NT2/D1 (cell line): ENCODE measurements around the gene ADGRA3.

Source experiments
- DNase-seq: peaks from one replicate; pipeline ENCODE4 v3.0.0-alpha.2; 2011; ENCODE audit warnings: low read depth, low spot score
- H3K27me3 ChIP-seq: 2 replicates; pipeline ENCODE4 v1.6.0; 2011; ENCODE audit warnings: mild to moderate bottlenecking; ENCODE audit not compliant: insufficient read length, insufficient read depth
- H3K36me3 ChIP-seq: 2 replicates; pipeline ENCODE4 v1.6.1; 2011; ENCODE audit warnings: mild to moderate bottlenecking, low read length, mixed read lengths; ENCODE audit not compliant: insufficient read depth, insufficient read length
- H3K4me1 ChIP-seq: 2 replicates; pipeline ENCODE4 v1.5.1; 2011; ENCODE audit not compliant: insufficient read depth, insufficient read length
- H3K4me3 ChIP-seq: 2 replicates; pipeline ENCODE4 v1.5.1; 2011; ENCODE audit warnings: low read depth; ENCODE audit not compliant: insufficient read length
- H3K9ac ChIP-seq: 2 replicates; pipeline ENCODE4 v1.6.0; 2011; ENCODE audit warnings: low read depth; ENCODE audit not compliant: insufficient read length
- H3K9me3 ChIP-seq: 2 replicates; pipeline ENCODE4 v1.5.1; 2011; ENCODE audit warnings: mild to moderate bottlenecking, low read length; ENCODE audit not compliant: insufficient read depth
- SUZ12 ChIP-seq: IDR thresholded peaks from 2 replicates; pipeline ENCODE4 v1.6.1; 2011; ENCODE audit not compliant: insufficient read length, insufficient read depth; ENCODE audit errors: extremely low read depth
- YY1 ChIP-seq: IDR thresholded peaks from 2 replicates; pipeline ENCODE4 v1.6.1; 2011; ENCODE audit not compliant: insufficient read length, insufficient read depth
- ZNF274 ChIP-seq: IDR thresholded peaks from 2 replicates; pipeline ENCODE4 v1.6.1; 2011; ENCODE audit warnings: mild to moderate bottlenecking, low read depth, low read length

ADGRA3 gene

DNA sequence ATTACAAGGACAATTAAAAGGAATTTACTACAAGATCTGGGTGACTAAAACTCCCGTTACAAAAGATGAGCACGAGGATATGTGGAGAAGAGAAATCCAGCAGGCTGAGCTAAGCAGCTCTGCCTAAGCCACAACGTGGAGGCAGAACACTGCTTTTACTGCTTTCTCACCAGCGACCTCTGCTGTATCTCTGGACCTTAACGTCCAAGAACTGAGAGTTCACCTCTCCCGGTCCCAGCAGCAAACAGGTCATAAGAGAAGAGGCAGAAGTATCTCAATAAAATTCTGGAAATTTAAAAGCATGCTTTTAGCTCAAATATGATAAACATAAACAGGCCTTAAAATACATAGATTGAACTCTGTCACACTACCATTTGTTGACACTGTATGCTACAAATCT, 81.0 kb downstream of the ADGRA3 start:
- Histone ChIP-seq H3K9ac (no peak overlapping the region), H3K27me3 (no peaks in the 10 kb centered on the region)
- DNase-seq: peak; percentile 58

DNA sequence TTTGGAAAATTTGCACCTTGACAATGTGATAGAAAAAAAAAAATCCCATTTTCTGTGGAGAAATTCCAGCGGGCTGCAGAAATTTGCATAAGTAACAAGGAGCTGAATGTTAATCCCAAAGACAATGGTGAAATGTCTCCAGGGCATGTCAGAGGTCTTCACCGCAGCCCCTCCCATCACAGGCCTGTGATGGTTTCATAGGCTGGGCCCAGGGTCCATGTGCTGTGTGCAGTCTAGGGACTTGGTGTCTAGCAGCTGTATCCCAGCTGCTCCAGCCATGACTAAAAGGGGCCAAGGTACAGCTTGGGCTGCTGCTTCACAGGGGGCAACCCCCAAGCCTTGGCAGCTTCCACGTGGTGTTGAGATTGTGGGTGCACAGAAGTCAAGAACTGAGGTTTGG, 85.2 kb downstream of the ADGRA3 start:
- Histone ChIP-seq H3K9ac (no peak overlapping the region), H3K27me3 (no peaks in the 10 kb centered on the region), H3K4me3 (no peak overlapping the region), H3K9me3 (no peaks in the 10 kb centered on the region; the same call in 1 of the 2 replicates), H3K36me3 (peaks cover 34% of the 10 kb centered on the region), H3K4me1 (no peaks in the 10 kb centered on the region)
- DNase-seq: peak; percentile 2
- TF ChIP-seq ZNF274: no peak
- TF ChIP-seq SUZ12: no peak
- TF ChIP-seq YY1: no peak

More for the DNA sequence above, 81.0 kb downstream of the ADGRA3 start:
- H3K9me3 ChIP-seq: no peaks in the 10 kb centered on the region; the same call in 1 of the 2 replicates
- TF ChIP-seq ZNF274: no peak
- no peak for TF ChIP-seq SUZ12
- TF ChIP-seq YY1: no peak
- H3K4me3 ChIP-seq: no peak overlapping the region
- no peaks in the 10 kb centered on the region for H3K4me1 ChIP-seq
- H3K36me3 ChIP-seq: peaks cover 34% of the 10 kb centered on the region

DNA sequence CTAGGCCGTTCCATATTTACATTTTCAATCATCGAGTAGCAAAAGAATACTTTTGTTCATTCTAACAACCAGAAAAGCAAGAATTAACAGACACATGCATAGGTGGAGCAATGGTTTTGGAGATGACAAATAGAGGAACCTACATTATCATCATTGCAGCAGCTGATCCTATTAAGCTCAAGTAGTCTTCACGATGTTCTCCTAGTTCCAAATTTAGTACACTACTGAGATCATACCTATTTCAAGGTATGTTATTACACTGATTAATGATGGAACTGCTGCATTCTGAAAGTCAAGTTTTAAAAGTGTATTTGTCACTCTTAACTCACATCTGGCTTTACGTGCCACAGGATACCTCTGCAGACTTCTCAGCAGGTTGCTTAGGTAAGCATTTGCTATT, 87.4 kb downstream of the ADGRA3 start:
- H3K4me1 ChIP-seq: no peaks in the 10 kb centered on the region
- DNase-seq: no peak
- H3K36me3 ChIP-seq: peaks cover 33% of the 10 kb centered on the region
- TF ChIP-seq ZNF274: no peak
- no peak for TF ChIP-seq YY1
- no peak for TF ChIP-seq SUZ12
- H3K9ac ChIP-seq: no peak overlapping the region
- no peaks in the 10 kb centered on the region for H3K27me3 ChIP-seq
- no peak overlapping the region for H3K4me3 ChIP-seq
- H3K9me3 ChIP-seq: no peaks in the 10 kb centered on the region; the same call in 1 of the 2 replicates

DNA sequence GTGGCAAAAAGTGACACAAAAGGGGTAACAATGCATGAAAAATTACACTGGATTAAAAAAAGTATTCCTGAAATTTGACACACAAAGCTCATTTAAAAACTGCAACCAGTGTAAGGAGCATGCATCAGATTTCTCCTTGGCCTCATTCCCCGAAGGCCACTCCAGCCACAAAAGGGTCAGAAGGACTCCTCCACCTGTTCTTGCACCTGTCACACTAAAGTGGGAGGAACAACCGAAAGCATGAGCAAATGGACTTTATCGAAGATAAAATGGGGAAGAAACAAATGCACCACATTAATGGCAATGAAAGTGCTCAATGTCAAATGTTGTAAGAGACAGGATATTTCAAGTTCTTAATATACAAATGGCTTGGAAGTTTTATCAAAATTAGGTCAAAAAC, 88.2 kb downstream of the ADGRA3 start:
- H3K36me3 ChIP-seq: peaks cover 36% of the 10 kb centered on the region
- H3K9ac ChIP-seq: no peak overlapping the region
- TF ChIP-seq YY1 (no peak), SUZ12 (no peak), ZNF274 (no peak)
- no peak for DNase-seq
- H3K27me3 ChIP-seq: no peaks in the 10 kb centered on the region
- no peaks in the 10 kb centered on the region; the same call in 1 of the 2 replicates for H3K9me3 ChIP-seq
- H3K4me3 ChIP-seq: no peak overlapping the region
- no peaks in the 10 kb centered on the region for H3K4me1 ChIP-seq

DNA sequence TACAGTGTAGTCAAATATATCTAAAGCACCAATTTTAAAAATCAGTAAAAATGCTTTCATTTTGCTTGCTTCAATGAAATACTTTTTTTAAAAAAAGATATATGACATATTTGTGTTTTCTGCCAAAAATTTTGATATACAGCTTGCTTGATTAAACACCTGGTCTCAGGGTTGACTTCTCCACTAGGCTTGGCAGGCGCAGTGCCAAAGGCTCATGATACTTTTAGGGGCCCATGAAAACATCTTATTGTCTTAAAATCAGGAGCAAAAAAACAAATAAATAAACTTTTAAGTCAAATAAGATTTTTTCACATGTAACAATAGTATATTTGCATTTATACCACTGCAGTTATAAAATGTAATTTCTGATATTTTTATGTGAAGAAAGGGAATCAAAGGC, 95.6 kb downstream of the ADGRA3 start:
- Histone ChIP-seq H3K9ac (no peak overlapping the region), H3K36me3 (peaks cover 44% of the 10 kb centered on the region), H3K4me3 (no peak overlapping the region), H3K27me3 (no peaks in the 10 kb centered on the region), H3K4me1 (no peaks in the 10 kb centered on the region), H3K9me3 (no peaks in the 10 kb centered on the region)
- DNase-seq: no peak
- TF ChIP-seq ZNF274 (no peak), SUZ12 (no peak), YY1 (no peak)

DNA sequence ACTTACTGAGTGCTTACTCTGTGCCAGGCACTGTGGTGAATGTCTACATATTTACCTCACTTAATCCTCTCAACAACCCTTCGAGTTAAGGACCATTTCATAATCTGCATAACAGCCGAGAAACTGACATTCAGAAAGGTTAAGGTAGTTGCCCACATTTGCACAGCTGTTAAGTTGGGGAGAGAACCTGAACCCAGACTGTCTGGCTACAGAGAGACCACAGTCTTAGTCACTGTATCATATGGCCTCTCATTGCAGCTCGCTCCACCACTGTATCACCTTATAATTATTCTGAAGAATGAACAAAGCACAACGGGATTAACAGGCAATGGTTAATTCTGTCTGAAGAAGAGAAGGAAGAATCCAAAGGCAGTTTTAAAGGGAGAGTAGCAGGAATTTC, 98.5 kb downstream of the ADGRA3 start:
- Histone ChIP-seq H3K4me3 (no peak overlapping the region), H3K4me1 (no peaks in the 10 kb centered on the region)
- TF ChIP-seq SUZ12: no peak
- TF ChIP-seq ZNF274: no peak
- TF ChIP-seq YY1: no peak

DNA sequence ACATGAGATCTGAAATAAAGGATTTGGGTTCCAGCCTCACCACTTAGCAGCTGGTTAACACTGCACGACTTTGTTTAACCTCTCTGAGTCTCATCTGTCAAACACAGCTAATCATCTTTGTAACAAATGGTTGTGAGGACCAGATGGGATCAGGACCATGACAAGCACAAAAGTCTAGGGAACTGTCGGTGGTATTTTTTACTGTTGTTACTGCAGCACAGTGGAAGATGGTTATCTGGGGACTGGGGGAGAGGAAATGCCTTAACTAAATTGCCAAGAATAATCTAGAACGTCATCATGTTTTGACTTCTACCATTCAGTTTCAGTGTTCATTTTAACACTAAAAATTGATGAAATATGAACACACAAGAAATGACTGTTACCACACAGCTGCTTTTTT, 99.5 kb downstream of the ADGRA3 start:
- Histone ChIP-seq H3K27me3 (no peaks in the 10 kb centered on the region), H3K4me3 (no peak overlapping the region), H3K36me3 (peaks cover 44% of the 10 kb centered on the region), H3K9ac (no peak overlapping the region), H3K9me3 (no peaks in the 10 kb centered on the region), H3K4me1 (no peaks in the 10 kb centered on the region)
- TF ChIP-seq YY1 (no peak), SUZ12 (no peak), ZNF274 (no peak)
- no peak for DNase-seq

More for the DNA sequence above, 98.5 kb downstream of the ADGRA3 start:
- H3K9me3 ChIP-seq: no peaks in the 10 kb centered on the region
- no peak overlapping the region for H3K9ac ChIP-seq
- H3K36me3 ChIP-seq: peaks cover 42% of the 10 kb centered on the region
- no peak for DNase-seq
- no peaks in the 10 kb centered on the region for H3K27me3 ChIP-seq
